Measurements from ENCODE around the gene PAOX.

PAOX gene

GRCh38 chr10:133335246-133336117 is 43.6 kb upstream of the PAOX start (continued):
- TF ChIP-seq ZBTB11 (tag by site-specific recombination; conservative IDR thresholded peaks at IDR 0.05; ENCODE audit: low read depth) (peak; percentile 6; the same call in 1 of the 2 replicates), ZNF596 (tag by site-specific recombination; IDR thresholded peaks at IDR 0.05) (no peak), ZBTB49 (tag by site-specific recombination; IDR thresholded peaks at IDR 0.05; ENCODE audit: low read depth) (no peak), TRIM28 (IDR thresholded peaks at IDR 0.05; ENCODE audit: borderline replicate concordance, low read length) (no peak), ZNF473 (tag by site-specific recombination; IDR thresholded peaks at IDR 0.05) (no peak), KLF1 (tag by site-specific recombination; IDR thresholded peaks at IDR 0.05) (peak; percentile 83), ZNF121 (tag by site-specific recombination; IDR thresholded peaks at IDR 0.05) (no peak), ZNF639 (tag by site-specific recombination; IDR thresholded peaks at IDR 0.05) (no peak), ZSCAN30 (tag by site-specific recombination; IDR thresholded peaks at IDR 0.05) (no peak), OSR2 (tag by site-specific recombination; IDR thresholded peaks at IDR 0.05) (no peak), PATZ1 (tag by site-specific recombination; IDR thresholded peaks at IDR 0.05) (peak; percentile 92), ZSCAN5A (tag by site-specific recombination; IDR thresholded peaks at IDR 0.05) (no peak), ZBTB20 (tag by site-specific recombination; IDR thresholded peaks at IDR 0.05) (peak; percentile 62), ZFP69B (tag by site-specific recombination; IDR thresholded peaks at IDR 0.05) (peak; percentile 96), ZNF302 (tag by site-specific recombination; IDR thresholded peaks at IDR 0.05; ENCODE audit: low read depth) (no peak), ZNF610 (tag by site-specific recombination; IDR thresholded peaks at IDR 0.05; ENCODE audit: borderline replicate concordance) (no peak), ZNF184 (tag by site-specific recombination; IDR thresholded peaks at IDR 0.05) (no peak), ZNF169 (tag by site-specific recombination; IDR thresholded peaks at IDR 0.05) (no peak), ZNF155 (tag by site-specific recombination; IDR thresholded peaks at IDR 0.05) (no peak), ZNF660 (tag by site-specific recombination; IDR thresholded peaks at IDR 0.05) (no peak), REST (tag by site-specific recombination; IDR thresholded peaks at IDR 0.05) (no peak), ZNF433 (tag by site-specific recombination; IDR thresholded peaks at IDR 0.05; ENCODE audit: low read depth) (no peak), KLF8 (tag by site-specific recombination; IDR thresholded peaks at IDR 0.05) (no peak; the same call in 1 of the 2 replicates), ZBTB48 (tag by site-specific recombination; IDR thresholded peaks at IDR 0.05) (no peak), ZNF335 (tag by site-specific recombination; conservative IDR thresholded peaks at IDR 0.05) (peak; percentile 74), ZBTB8A (tag by site-specific recombination; IDR thresholded peaks at IDR 0.05) (peak; percentile 43; the same call in 1 of the 2 replicates)

All from HEK293 (cell line).